IMR-90 (cell line): ENCODE data around the gene BRINP3. TPM values are rescaled to one million over a fixed set of nuclear protein-coding genes. Genes with fewer than 3 reads are reported as not detected.

Experiments used
- ATAC-seq: fragments of 200-7000 bp; cut with Tn5 transposase; 2 replicates; pipeline ENCODE4 v1.9.1; 2020; ENCODE audit warnings: low read depth, mild to moderate bottlenecking, moderate library complexity
- BruUV-seq: library from RNA; stranded (reverse); fragments of 400-500 nt; replicated peaks from 2 replicates; lab custom pipeline; 2021; lab: Mats Ljungman, UMichigan
- CTCF ChIA-PET: fragments of 300-600 bp; formaldehyde crosslinking; extraction: SDS; loops from one replicate; lab custom pipeline; 2021; ENCODE audit warnings: antibody characterized with exemption; lab: Yijun Ruan, JAX
- POLR2A ChIA-PET: fragments of 300-600 bp; sonication (Branson Sonifier 250); formaldehyde crosslinking; loops from one replicate; lab custom pipeline; 2022; ENCODE audit warnings: antibody characterized with exemption; ENCODE audit not compliant: unreplicated experiment; lab: Charles Lee
- DNase-seq: peaks from one replicate; pipeline ENCODE4 v3.0.0; 2013
- H2AFZ ChIP-seq: replicated peaks from 2 replicates; pipeline ENCODE3; 2013; ENCODE audit warnings: low read length, mild to moderate bottlenecking; ENCODE audit not compliant: poor library complexity
- H2AK5ac ChIP-seq: 2 replicates; pipeline ENCODE4 v1.6.1; 2013; ENCODE audit warnings: low read depth, low read length, inconsistent platforms
- H2AK9ac ChIP-seq: replicated peaks from 2 replicates; pipeline ENCODE3; 2013; ENCODE audit warnings: mild to moderate bottlenecking, low read depth, low read length, moderate library complexity; ENCODE audit not compliant: poor library complexity
- H2BK120ac ChIP-seq: 2 replicates; pipeline ENCODE4 v1.6.1; 2013; ENCODE audit warnings: low read depth, low read length, inconsistent platforms
- H2BK15ac ChIP-seq: 3 replicates; pipeline ENCODE4 v1.6.1; 2013; ENCODE audit warnings: low read depth, low read length, inconsistent platforms
- H2BK20ac ChIP-seq: 2 replicates; pipeline ENCODE4 v1.6.1; 2013; ENCODE audit warnings: low read depth, mild to moderate bottlenecking, inconsistent platforms, low read length, moderate library complexity
- H2BK5ac ChIP-seq: 2 replicates; pipeline ENCODE4 v1.6.1; 2013; ENCODE audit warnings: mild to moderate bottlenecking, low read depth, low read length, inconsistent platforms; ENCODE audit not compliant: poor library complexity, severe bottlenecking
- H3K14ac ChIP-seq: replicated peaks from 2 replicates; pipeline ENCODE4 v1.6.1; 2013; ENCODE audit warnings: low read depth, low read length, inconsistent platforms
- H3K18ac ChIP-seq: 2 replicates; pipeline ENCODE4 v1.6.1; 2013; ENCODE audit warnings: low read depth, low read length, control low read depth
- H3K23ac ChIP-seq: 2 replicates; pipeline ENCODE4 v1.6.1; 2013; ENCODE audit warnings: low read depth, low read length, inconsistent platforms
- H3K27ac ChIP-seq: 2 replicates; pipeline ENCODE4 v1.5.1; 2013; ENCODE audit warnings: mild to moderate bottlenecking, control low read depth, low read length; ENCODE audit not compliant: insufficient read depth
- H3K27me3 ChIP-seq: 2 replicates; pipeline ENCODE4 v1.6.1; 2013; ENCODE audit warnings: low read length; ENCODE audit not compliant: control insufficient read depth, insufficient read depth
- H3K36me3 ChIP-seq: 2 replicates; pipeline ENCODE4 v1.6.1; 2013; ENCODE audit warnings: low read length, mixed read lengths; ENCODE audit not compliant: control insufficient read depth, insufficient read depth
- H3K4ac ChIP-seq: 2 replicates; pipeline ENCODE4 v1.6.1; 2013; ENCODE audit warnings: low read depth, low read length, inconsistent platforms
- H3K4me1 ChIP-seq: 2 replicates; pipeline ENCODE4 v1.6.1; 2013; ENCODE audit warnings: low read length, mixed read lengths; ENCODE audit not compliant: control insufficient read depth, insufficient read depth
- H3K4me2 ChIP-seq: 2 replicates; pipeline ENCODE4 v1.6.1; 2013; ENCODE audit warnings: low read depth, mild to moderate bottlenecking, control low read depth, low read length, moderate library complexity
- H3K4me3 ChIP-seq: 2 replicates; pipeline ENCODE4 v1.5.1; 2013; ENCODE audit warnings: low read depth, mild to moderate bottlenecking, control low read depth, low read length, moderate library complexity; ENCODE audit not compliant: insufficient read depth
- H3K56ac ChIP-seq: 2 replicates; pipeline ENCODE4 v1.6.1; 2013; ENCODE audit warnings: low read length, inconsistent platforms; ENCODE audit not compliant: insufficient read depth; ENCODE audit errors: extremely low read depth
- H3K79me1 ChIP-seq, 2 experiments: 2 replicates each; pipeline ENCODE4 v1.6.1; 2013; ENCODE audit warnings: low read length in 2 of 2, inconsistent platforms in 1 of 2, low read depth in 1 of 2
- H3K9ac ChIP-seq: 2 replicates; pipeline ENCODE4 v1.6.1; 2013; ENCODE audit warnings: low read depth, low read length, control low read depth
- H3K9me1 ChIP-seq: 2 replicates; pipeline ENCODE4 v1.6.1; 2013; ENCODE audit warnings: low read length, inconsistent platforms; ENCODE audit not compliant: insufficient read depth
- H3K9me3 ChIP-seq: 2 replicates; pipeline ENCODE4 v1.6.1; 2013; ENCODE audit warnings: low read length; ENCODE audit not compliant: control insufficient read depth, insufficient read depth
- H4K20me1 ChIP-seq: 2 replicates; pipeline ENCODE4 v1.6.1; 2013; ENCODE audit warnings: low read length, inconsistent platforms; ENCODE audit not compliant: insufficient read depth
- H4K5ac ChIP-seq: 2 replicates; pipeline ENCODE4 v1.6.1; 2013; ENCODE audit warnings: mild to moderate bottlenecking, low read depth, low read length, control low read depth
- H4K8ac ChIP-seq, 2 experiments: 2 replicates each; pipeline ENCODE4 v1.6.1; 2013; ENCODE audit warnings: low read depth in 2 of 2, low read length in 2 of 2, control low read depth in 1 of 2, inconsistent platforms in 1 of 2
- H4K91ac ChIP-seq: 2 replicates; pipeline ENCODE4 v1.6.1; 2013; ENCODE audit warnings: low read depth, low read length, inconsistent platforms; ENCODE audit not compliant: insufficient read depth
- CHD1 ChIP-seq: IDR thresholded peaks from 2 replicates; pipeline ENCODE4 v1.6.1; 2012; ENCODE audit warnings: low read depth, low read length, improper control_type of control experiment
- FOS ChIP-seq: fragments of 150-350 bp; IDR thresholded peaks from 2 replicates; pipeline ENCODE4 v1.6.1; 2016; ENCODE audit warnings: low read depth, low read length
- MAZ ChIP-seq: IDR thresholded peaks from 2 replicates; pipeline ENCODE4 v1.6.1; 2012; ENCODE audit warnings: low read depth, mild to moderate bottlenecking, low read length, improper control_type of control experiment, moderate library complexity, borderline replicate concordance
- NFE2L2 ChIP-seq: fragments of 150-350 bp; IDR thresholded peaks from 2 replicates; pipeline ENCODE4 v1.6.1; 2016; ENCODE audit warnings: low read depth, mild to moderate bottlenecking, low read length
- POLR2A ChIP-seq: IDR thresholded peaks from 2 replicates; pipeline ENCODE4 v1.6.1; 2012; ENCODE audit warnings: mild to moderate bottlenecking, low read depth, low read length
- RAD21 ChIP-seq: IDR thresholded peaks from 2 replicates; pipeline ENCODE4 v1.6.1; 2012; ENCODE audit warnings: low read length, improper control_type of control experiment
- RCOR1 ChIP-seq: IDR thresholded peaks from 2 replicates; pipeline ENCODE4 v1.6.1; 2012; ENCODE audit warnings: mild to moderate bottlenecking, low read length, improper control_type of control experiment; ENCODE audit not compliant: insufficient replicate concordance
- RFX5 ChIP-seq: IDR thresholded peaks from 2 replicates; pipeline ENCODE4 v1.8.0; 2012; ENCODE audit warnings: low read depth, mild to moderate bottlenecking, low read length, moderate library complexity
- SMC3 ChIP-seq: fragments of 150-350 bp; IDR thresholded peaks from 2 replicates; pipeline ENCODE4 v1.6.1; 2016; ENCODE audit warnings: low read depth, mild to moderate bottlenecking, antibody characterized with exemption, low read length, moderate library complexity
- WGBS, 2 experiments: methylation state at CpG; one replicate each; pipeline versions ENCODE4 v1.1.5 to v1.1.7; 2013; ENCODE audit warnings: missing lambda C conversion rate in 2 of 2; ENCODE audit not compliant: insufficient read length in 1 of 2; ENCODE audit errors: extremely low coverage in 2 of 2; 5-methylcytosine and 5-hydroxymethylcytosine counted together
- dilution Hi-C: fragments of 300-500 bp; cut with HindIII; formaldehyde crosslinking; loops from one replicate; pipeline ENCODE4 v1.14.3; 2018; ENCODE audit warnings: low sequenced_read_pairs; ENCODE audit not compliant: unreplicated experiment
- in situ Hi-C: fragments of 300-500 bp; cut with MboI; formaldehyde crosslinking; loops from 3 replicates; pipeline ENCODE4 v1.14.3; 2019; ENCODE audit warnings: low sequenced_read_pairs, inconsistent platforms, mixed read lengths
- intact Hi-C: fragments of 100-400 bp; cut with micrococcal nuclease; formaldehyde crosslinking; loops from 2 replicates; pipeline ENCODE4 v1.10.0; 2022
- polyA plus RNA-seq, 3 experiments: library from polyadenylated mRNA; depleted of rRNA; stranded (reverse); fragments of >200 nt; gene quantifications; 2 replicates each; pipeline ENCODE4 v1.2.3, GENCODE V29; 2012; ENCODE audit warnings: low replicate concordance in 1 of 3
- total RNA-seq: library from RNA; depleted of rRNA; stranded (reverse); fragments of >200 nt; gene quantifications from 2 replicates; pipeline ENCODE4 v1.2.3, GENCODE V29; 2012
- TF ChIP-seq, protein P1 (sequence below): fragments of 150-350 bp; IDR thresholded peaks from 2 replicates; pipeline ENCODE4 v1.6.1; 2016; ENCODE audit warnings: low read depth, mild to moderate bottlenecking, low read length, moderate library complexity, borderline replicate concordance

Gene BRINP3
- total and polyA plus RNA-seq, 2 of the 4 experiments (the other 2 are of a cell fraction), result 0.15 to 0.36 TPM

GRCh38 chr1:190452272-190452848, 25.3 kb downstream of the BRINP3 start:
- 80% methylated on average over 1 of the region's 17 CpGs; no CpG with 5 or more reads in 1 of the 2 experiments for WGBS, 2 experiments
- H3K9ac ChIP-seq, result no peak overlapping the region
- no peaks in the 10 kb centered on the region for H3K4me1 ChIP-seq
- H3K18ac ChIP-seq, result no peak overlapping the region
- H2AK9ac ChIP-seq, result no peak overlapping the region
- H3K79me1 ChIP-seq, result no peaks in the 10 kb centered on the region
- H3K4me3 ChIP-seq, result no peak overlapping the region
- no peak overlapping the region for H4K91ac ChIP-seq
- ChIA-PET CTCF (interaction anchor here (0.7 kb wide), 1 partner anchor 1941 kb away, joined by 4 read pairs; no protein-coding TSS in a partner anchor), POLR2A (no interaction called here)
- dilution Hi-C loops (no loop called here), intact Hi-C loops (loop anchor here (10.0 kb wide), 1 partner anchor 1862 kb away; the partner anchor contains the start of gene RGS21), in situ Hi-C loops (no loop called here)
- no peak overlapping the region for H3K27ac ChIP-seq
- H2BK20ac ChIP-seq, result no peak overlapping the region
- H3K4me2 ChIP-seq, result no peak overlapping the region
- H2BK5ac ChIP-seq, result no peak overlapping the region
- H3K14ac ChIP-seq, result no peak overlapping the region
- H4K5ac ChIP-seq, result no peak overlapping the region
- H3K4ac ChIP-seq, result no peak overlapping the region
- no peak overlapping the region for H2AK5ac ChIP-seq
- no peak overlapping the region for H4K8ac ChIP-seq
- H2BK15ac ChIP-seq, result no peak overlapping the region
- ATAC-seq, result no peak
- no peaks in the 10 kb centered on the region for H4K20me1 ChIP-seq
- H3K27me3 ChIP-seq, result no peaks in the 10 kb centered on the region
- no peak overlapping the region for H2BK120ac ChIP-seq
- BruUV-seq, result no TSS peak
- DNase-seq, result no peak
- H2AFZ ChIP-seq, result no peak overlapping the region
- H3K56ac ChIP-seq, result no peak overlapping the region
- TF ChIP-seq RFX5 (no peak), SMC3 (no peak), RAD21 (no peak), POLR2A (no peak), FOS (no peak), RCOR1 (no peak), CHD1 (no peak), NFE2L2 (no peak), MAZ (no peak)
- TF ChIP-seq, protein P1, sequence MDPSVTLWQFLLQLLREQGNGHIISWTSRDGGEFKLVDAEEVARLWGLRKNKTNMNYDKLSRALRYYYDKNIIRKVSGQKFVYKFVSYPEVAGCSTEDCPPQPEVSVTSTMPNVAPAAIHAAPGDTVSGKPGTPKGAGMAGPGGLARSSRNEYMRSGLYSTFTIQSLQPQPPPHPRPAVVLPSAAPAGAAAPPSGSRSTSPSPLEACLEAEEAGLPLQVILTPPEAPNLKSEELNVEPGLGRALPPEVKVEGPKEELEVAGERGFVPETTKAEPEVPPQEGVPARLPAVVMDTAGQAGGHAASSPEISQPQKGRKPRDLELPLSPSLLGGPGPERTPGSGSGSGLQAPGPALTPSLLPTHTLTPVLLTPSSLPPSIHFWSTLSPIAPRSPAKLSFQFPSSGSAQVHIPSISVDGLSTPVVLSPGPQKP, result no peak
- H3K9me1 ChIP-seq, result no peaks in the 10 kb centered on the region
- no peak overlapping the region for H3K23ac ChIP-seq
- H3K9me3 ChIP-seq, result no peaks in the 10 kb centered on the region
- H3K36me3 ChIP-seq, result no peaks in the 10 kb centered on the region
